Fibroblast of skin of back (primary cell): Measurements from ENCODE around the gene PLEKHM2. TPM values are rescaled to one million over a fixed set of nuclear protein-coding genes. Genes with fewer than 3 reads are reported as not detected.
A peak's percentile ranks its signal among the peaks of the same experiment; 100 is the strongest.
"Not testable (repeated sequence)": the region's sequence is repeated elsewhere in the genome, so short reads cannot be mapped to it uniquely, and the experiment has no call there.

ENCODE experiments used
- DNase-seq: peaks from one replicate; pipeline ENCODE4 v3.0.0-alpha.2; 2013
- polyA plus RNA-seq, 2 experiments: library from polyadenylated mRNA; unstranded; fragments of 120-200 nt; gene quantifications; one replicate each; pipeline ENCODE4 v1.2.1, GENCODE V29; 2013; ENCODE audit not compliant: insufficient read length in 2 of 2

Gene PLEKHM2
- 55.6 TPM for polyA plus RNA-seq (2013, experiment 1 of 2; ENCODE audit: insufficient read length)
- polyA plus RNA-seq (2013, experiment 2 of 2; ENCODE audit: insufficient read length) = 55.2 TPM

DNA sequence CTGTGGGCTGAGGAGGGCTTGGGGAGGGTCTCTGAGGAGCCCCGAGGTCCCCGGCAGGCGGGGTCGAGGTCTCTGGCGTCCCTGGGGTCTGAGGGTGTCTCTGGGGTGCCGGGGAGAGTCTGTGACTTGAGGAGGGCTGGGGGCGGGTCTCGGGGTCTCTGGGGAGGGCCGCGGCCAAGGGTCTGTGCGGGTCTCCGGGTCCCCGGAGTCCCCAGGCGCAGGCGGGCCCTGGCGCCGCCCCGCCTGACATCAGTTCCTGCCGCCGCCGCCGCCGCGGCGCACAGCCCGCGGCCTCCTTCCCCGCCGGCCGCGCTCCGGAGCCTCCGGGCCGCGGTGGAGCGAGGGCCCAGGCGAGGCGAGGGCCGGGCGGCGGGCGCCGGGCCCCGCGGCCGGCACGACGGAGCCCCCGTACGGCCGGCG lies at the start of gene PLEKHM2:
Gene PLEKHM2 (plus strand): TSS at position 279 of the 420 bp plus-strand sequence. CDS start 239 bp downstream, outside the sequence.
- peak; percentile 63 for DNase-seq

GRCh38 chr1:15636436-15636835 lies 47.7 kb upstream of the PLEKHM2 start:
- DNase-seq = no peak

DNA sequence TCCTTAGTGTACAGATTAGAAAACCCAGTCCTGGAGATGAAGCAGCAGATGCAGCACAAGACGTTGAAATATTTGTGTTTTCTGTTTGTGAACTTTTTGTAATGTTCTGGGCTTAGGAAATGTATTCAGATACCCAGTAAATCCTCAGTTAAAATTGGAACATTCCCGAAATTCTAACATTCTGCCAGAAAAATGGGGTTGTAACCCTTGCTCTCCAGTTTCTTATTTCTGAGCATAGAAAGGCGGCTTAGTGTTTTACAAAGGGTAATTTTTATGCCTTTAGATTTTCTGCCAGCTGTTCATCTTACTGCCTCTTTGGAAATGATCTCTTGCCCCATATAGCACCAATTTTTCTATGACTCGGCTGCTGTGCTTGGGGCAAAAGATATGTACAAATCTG lies 46.3 kb upstream of the PLEKHM2 start:
- no peak for DNase-seq

DNA sequence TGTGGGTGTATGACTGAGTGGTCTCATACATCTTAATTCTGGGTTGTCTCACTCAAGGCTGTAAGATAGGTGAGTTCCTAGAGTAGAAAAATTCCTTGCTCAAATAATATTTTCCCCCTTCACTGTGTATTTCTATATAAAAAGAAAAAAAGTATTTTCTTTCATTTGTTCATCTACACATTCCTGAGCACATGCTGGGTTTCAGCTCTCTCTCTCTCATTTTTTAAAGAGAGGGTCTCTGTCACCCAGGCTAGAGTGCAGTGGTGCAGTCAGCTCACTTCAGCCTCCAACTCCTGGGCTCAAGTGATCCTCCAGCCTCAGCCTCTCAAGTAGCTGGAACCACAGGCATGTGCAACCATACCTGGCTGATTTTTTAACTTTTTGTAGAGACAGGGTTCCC lies 44.9 kb upstream of the PLEKHM2 start:
- no peak for DNase-seq

DNA sequence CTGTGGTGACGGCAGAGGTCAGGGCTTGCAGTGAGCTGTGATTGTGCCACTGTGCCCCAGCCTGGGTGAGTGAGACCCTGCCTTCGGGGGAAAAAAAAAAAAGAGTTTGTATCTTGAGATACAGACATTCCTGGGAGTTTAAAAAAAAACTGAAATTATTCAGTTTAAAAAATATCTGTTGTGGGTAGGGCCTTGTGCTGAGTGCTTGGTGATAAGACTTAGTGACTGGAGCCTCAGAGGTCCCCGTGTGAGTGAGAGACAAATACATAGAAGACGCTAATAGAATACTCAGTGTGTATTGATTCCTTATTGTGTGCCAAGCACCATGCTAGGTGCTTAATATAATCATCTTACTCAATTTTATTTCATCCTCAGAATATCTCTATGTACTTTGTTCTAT lies 44.2 kb upstream of the PLEKHM2 start:
- DNase-seq = no peak

DNA sequence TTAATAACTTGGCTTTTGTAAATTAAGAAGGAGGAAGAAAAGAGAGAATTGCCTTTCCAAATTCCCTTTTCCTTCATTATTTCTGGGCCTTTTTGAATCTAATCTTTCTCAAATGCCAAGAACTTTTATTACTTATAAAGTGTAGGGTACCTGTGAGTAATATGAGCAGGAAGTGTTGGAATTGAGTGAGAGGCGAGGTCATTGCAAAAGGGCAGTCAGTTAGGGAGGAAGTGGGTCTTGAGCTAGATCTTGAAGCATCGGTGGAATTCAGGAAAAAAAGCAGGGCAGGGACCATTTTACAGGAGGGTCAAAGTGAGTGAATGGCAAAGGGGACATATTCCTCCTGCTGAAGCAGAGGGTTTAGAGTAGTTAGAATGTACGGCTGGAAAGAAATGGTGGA lies 43.5 kb upstream of the PLEKHM2 start:
- DNase-seq = no peak

DNA sequence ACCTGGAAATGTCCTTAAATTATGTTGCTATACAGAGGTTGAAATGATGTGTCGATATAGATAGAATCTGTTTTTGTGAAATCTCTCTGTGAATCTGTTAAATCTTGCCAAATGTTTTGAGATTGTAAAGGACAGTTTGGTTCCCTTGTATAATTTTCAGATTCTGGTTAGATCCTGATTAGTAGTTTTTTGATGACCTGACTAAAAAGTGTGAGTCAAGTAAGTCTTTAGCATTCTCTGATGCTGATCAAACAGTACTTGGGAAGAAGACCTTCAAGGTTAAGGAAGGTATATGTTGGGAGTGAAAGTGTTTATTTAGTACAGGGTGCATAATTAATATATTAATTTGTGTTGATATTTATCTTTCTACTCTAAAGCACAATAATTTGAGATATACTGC lies 34.2 kb upstream of the PLEKHM2 start:
- no peak for DNase-seq

DNA sequence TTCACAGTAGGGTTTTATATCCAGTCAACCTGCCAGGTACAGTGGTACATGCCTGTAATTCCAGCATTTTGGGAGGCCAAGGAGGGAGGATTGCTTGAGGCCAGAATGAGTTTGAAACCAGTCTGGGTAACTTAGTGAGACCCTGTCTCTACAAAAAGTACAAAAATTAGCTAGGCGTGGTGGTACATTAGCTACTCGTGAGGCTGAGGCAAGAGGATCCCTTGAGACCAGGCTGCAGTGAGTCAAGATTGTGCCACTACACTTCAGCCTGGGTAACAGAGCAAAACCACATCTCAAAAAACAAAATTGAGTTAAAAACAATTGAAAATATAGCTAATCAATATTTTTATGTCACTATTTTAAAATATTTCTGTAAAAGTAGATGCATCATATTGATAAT lies 33.7 kb upstream of the PLEKHM2 start:
- DNase-seq = peak; percentile 5

DNA sequence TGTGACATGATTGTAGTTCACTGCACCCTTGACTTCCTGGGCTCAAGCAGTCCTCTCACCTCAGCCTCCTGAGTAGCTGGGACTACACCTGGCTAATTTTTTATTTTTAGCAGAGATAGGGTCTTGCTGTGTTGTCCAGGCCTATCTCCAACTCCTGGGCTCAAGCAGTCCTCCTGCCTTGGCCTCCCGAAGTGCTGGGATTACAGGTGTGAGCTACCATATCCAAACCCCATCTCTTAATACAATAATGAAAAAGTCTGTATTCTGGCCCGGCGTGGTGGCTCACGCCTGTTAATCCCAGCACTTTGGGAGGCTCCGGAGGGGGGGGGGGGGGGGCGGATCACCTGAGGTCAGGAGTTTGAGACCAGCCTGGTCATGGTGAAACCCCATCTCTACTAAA lies 32.0 kb upstream of the PLEKHM2 start:
- not testable (repeated sequence) for DNase-seq

- no peak for DNase-seq
Observed at GRCh38 chr1:15654091-15654690, 29.9 kb upstream of the PLEKHM2 start.

DNA sequence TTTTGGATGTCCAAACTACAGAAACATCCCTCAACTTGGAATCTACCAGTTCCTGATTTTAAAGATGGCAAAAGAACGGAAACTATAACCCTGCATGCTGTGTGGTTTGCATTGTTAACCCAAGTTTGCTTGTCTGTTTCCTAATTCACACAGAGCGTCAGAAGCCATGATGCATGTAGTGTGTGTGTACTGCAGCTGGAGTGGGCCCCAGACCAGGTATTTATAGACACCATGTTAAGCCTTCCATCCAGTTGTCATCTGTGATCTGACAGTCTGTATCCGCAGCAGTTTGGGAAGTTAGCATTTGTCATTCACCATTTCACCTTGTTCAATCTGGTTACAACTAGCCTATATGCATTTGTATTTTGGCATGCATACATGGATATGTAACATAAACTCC lies 27.7 kb upstream of the PLEKHM2 start:
- no peak for DNase-seq

GRCh38 chr1:15657021-15657420 lies 27.1 kb upstream of the PLEKHM2 start:
- no peak for DNase-seq

GRCh38 chr1:15660151-15660550 lies 24.0 kb upstream of the PLEKHM2 start:
- DNase-seq = no peak

GRCh38 chr1:15662477-15662876 lies 21.6 kb upstream of the PLEKHM2 start:
- no peak for DNase-seq

GRCh38 chr1:15663925-15664324 lies 20.2 kb upstream of the PLEKHM2 start:
- no peak for DNase-seq

- no peak for DNase-seq
Observed at GRCh38 chr1:15667362-15667761, 16.8 kb upstream of the PLEKHM2 start.

- DNase-seq = no peak
Observed at GRCh38 chr1:15668089-15668754, 15.9 kb upstream of the PLEKHM2 start.

GRCh38 chr1:15669074-15669473 lies 15.0 kb upstream of the PLEKHM2 start:
- DNase-seq = no peak

DNA sequence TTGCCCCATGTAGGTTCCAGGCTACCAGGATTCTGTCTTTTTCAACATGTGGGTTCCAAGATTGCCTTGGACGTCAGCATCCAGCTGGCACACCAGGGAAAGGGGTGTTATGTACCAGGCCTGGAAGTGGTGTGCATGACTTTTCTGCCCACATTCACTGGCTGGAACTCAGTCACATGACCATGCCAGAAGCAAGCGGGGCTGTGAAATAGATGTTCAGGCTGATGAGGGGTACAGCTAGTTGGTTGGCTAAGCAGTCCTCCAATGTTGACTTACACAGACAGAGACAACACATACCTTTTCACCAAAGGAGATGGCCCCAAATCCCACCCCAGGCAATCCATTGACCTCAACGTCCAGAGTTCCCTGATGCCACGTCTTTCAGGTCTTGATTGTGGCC lies 14.3 kb upstream of the PLEKHM2 start:
- no peak for DNase-seq

- DNase-seq = no peak
Observed at GRCh38 chr1:15671430-15671829, 12.7 kb upstream of the PLEKHM2 start.

DNA sequence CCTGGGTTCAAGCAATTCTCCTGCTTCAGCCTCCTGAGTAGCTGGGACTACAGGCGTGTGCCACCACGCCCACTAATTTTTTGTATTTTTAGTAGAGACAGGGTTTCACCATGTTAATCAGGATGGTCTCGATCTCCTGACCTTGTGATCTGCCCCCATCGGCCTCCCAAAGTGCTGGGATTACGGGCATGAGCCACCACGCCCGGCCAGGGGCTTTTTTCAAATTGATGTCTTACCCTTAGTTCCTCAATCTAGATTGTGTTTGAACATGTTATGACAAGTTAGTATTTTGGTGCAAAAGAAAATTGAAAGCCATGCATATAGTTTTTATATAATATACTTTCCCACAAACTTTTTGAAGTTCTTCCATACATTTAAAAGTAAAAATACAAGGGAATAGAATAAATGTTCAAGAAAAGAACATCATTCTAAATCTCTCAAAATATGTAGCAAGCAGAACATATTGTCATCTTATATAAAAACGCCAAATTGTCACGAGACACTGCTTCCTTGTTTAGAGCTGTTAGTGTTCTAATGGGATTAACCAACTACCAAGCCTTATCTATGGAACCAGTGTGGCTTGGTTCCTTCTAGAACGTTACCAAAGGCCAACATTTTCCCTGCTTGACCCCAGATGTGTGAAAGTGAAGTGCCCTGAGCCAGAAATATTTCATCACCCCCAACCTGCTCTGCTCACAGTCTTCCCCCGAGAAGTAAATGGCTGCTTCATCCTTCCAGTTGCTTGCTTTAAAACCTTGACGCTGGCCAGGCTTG lies 9.5 kb upstream of the PLEKHM2 start:
- DNase-seq = no peak

GRCh38 chr1:15676010-15676409 lies 8.1 kb upstream of the PLEKHM2 start:
- no peak for DNase-seq
